Retina (tissue), 1 donor: ENCODE measurements around the gene FAM83F.

ENCODE experiments used
- DNase-seq: peaks from one replicate; pipeline ENCODE4 v3.0.0-alpha.2; 2016

The FAM83F gene

GRCh38 chr22:40076702-40077645, 82.2 kb downstream of the FAM83F start:
- no peak for DNase-seq

- no peak for DNase-seq
Observed at GRCh38 chr22:40077646-40078016, 82.9 kb downstream of the FAM83F start.

GRCh38 chr22:40081662-40082061, 86.9 kb downstream of the FAM83F start:
- DNase-seq: no peak

GRCh38 chr22:40082184-40082583, 87.4 kb downstream of the FAM83F start:
- no peak for DNase-seq

GRCh38 chr22:40083794-40084193, 89.0 kb downstream of the FAM83F start:
- no peak for DNase-seq

GRCh38 chr22:40084246-40084645, 89.5 kb downstream of the FAM83F start:
- DNase-seq: no peak

- no peak for DNase-seq
Observed at GRCh38 chr22:40088818-40089217, 94.1 kb downstream of the FAM83F start.
